Neural cell (in vitro differentiated cells): ENCODE measurements around the gene IL9R.

Source experiments
- CTCF ChIP-seq: fragments of 450-650 bp; IDR thresholded peaks from 2 replicates; pipeline ENCODE4 v1.5.1; 2014; ENCODE audit warnings: antibody characterized with exemption, mild to moderate bottlenecking, moderate library complexity; ENCODE audit not compliant: poor library complexity, severe bottlenecking
- EP300 ChIP-seq: fragments of 450-650 bp; conservative IDR thresholded peaks from 2 replicates; pipeline ENCODE4 v1.6.1; 2014; ENCODE audit warnings: antibody characterized with exemption, mild to moderate bottlenecking, moderate library complexity; ENCODE audit not compliant: poor library complexity, severe bottlenecking
- EZH2 ChIP-seq: fragments of 200-600, 300-800 bp; shearing (Covaris generic), sonication (generic); IDR thresholded peaks from 2 replicates; pipeline ENCODE4 v1.6.1; 2014; ENCODE audit warnings: antibody characterized with exemption, low read length, borderline replicate concordance, mild to moderate bottlenecking; ENCODE audit not compliant: insufficient read depth, poor library complexity, severe bottlenecking
- POLR2AphosphoS5 ChIP-seq: IDR thresholded peaks from 2 replicates; pipeline ENCODE4 v1.6.1; 2012
- SMC3 ChIP-seq: fragments of 450-650 bp; conservative IDR thresholded peaks from 2 replicates; pipeline ENCODE4 v1.6.1; 2014; ENCODE audit warnings: antibody characterized with exemption, mild to moderate bottlenecking, moderate library complexity; ENCODE audit not compliant: poor library complexity
- TAF1 ChIP-seq: IDR thresholded peaks from 2 replicates; pipeline ENCODE4 v1.6.1; 2012; ENCODE audit warnings: low read depth

GRCh38 chrX:155998116-155998515 is 620 bp downstream of the IL9R start:
- TF ChIP-seq CTCF (no peak), POLR2AphosphoS5 (no peak), EZH2 (no peak), EP300 (no peak), SMC3 (no peak), TAF1 (no peak)
